Lung (tissue), 12 donors: Measurements from ENCODE around the gene DNAH17. TPM values are rescaled to one million over a fixed set of nuclear protein-coding genes. Genes with fewer than 3 reads are reported as not detected.
A peak's percentile ranks its signal among the peaks of the same experiment; 100 is the strongest.

Source experiments
- ATAC-seq: fragments of 200-7000 bp; cut with Tn5 transposase; one replicate; pipeline ENCODE4 v1.9.1; 2020; ENCODE audit warnings: moderate number of reproducible peaks; ENCODE audit not compliant: insufficient read depth, low FRiP score
- DNase-seq, 3 donors: peaks; one replicate each; pipeline ENCODE4 v3.0.0-alpha.2; 2013 to 2017
- H3K27ac ChIP-seq, 2 donors: one replicate each; pipeline ENCODE4 v1.5.1; 2013; ENCODE audit warnings: mild to moderate bottlenecking in 2 of 2, moderate library complexity in 2 of 2, control low read depth in 1 of 2, inconsistent platforms in 1 of 2, low read depth in 1 of 2, low read length in 1 of 2
- H3K27me3 ChIP-seq, 3 donors: one replicate each; pipeline ENCODE4 v1.5.1; 2013; ENCODE audit warnings: low read length in 2 of 3; ENCODE audit not compliant: control insufficient read depth in 3 of 3, insufficient read depth in 3 of 3
- H3K36me3 ChIP-seq, 4 donors: one replicate each; pipeline ENCODE4 v1.5.1; 2013; ENCODE audit warnings: low read length in 4 of 4, mild to moderate bottlenecking in 1 of 4, moderate library complexity in 1 of 4; ENCODE audit not compliant: control insufficient read depth in 4 of 4, insufficient read depth in 4 of 4
- H3K4me1 ChIP-seq, 5 donors: one replicate each; pipeline ENCODE4 v1.5.1; 2013; ENCODE audit warnings: low read length in 5 of 5, mild to moderate bottlenecking in 2 of 5, moderate library complexity in 1 of 5; ENCODE audit not compliant: control insufficient read depth in 5 of 5, insufficient read depth in 5 of 5
- H3K4me3 ChIP-seq: one replicate; pipeline ENCODE4 v1.5.1; 2013; ENCODE audit warnings: mild to moderate bottlenecking, control low read depth, moderate library complexity
- H3K9ac ChIP-seq, 2 donors: one replicate each; pipeline ENCODE4 v1.5.1; 2013; ENCODE audit warnings: low read length in 2 of 2, control low read depth in 1 of 2; ENCODE audit not compliant: insufficient read depth in 1 of 2
- H3K9me3 ChIP-seq, 4 donors: one replicate each; pipeline ENCODE4 v1.5.1; 2013; ENCODE audit warnings: low read length in 3 of 4, mild to moderate bottlenecking in 1 of 4, moderate library complexity in 1 of 4; ENCODE audit not compliant: control insufficient read depth in 4 of 4, insufficient read depth in 3 of 4
- CTCF ChIP-seq: IDR thresholded peaks from 2 replicates; pipeline ENCODE4 v1.5.1; 2012; ENCODE audit warnings: mild to moderate bottlenecking; ENCODE audit errors: control extremely low read depth, extremely low read depth
- WGBS, 2 donors: extraction: QIAGEN DNeasy Blood & Tissue Kit; methylation state at CpG; one replicate each; pipeline ENCODE4 v1.1.7; 2013; 5-methylcytosine and 5-hydroxymethylcytosine counted together
- polyA plus RNA-seq, 2 donors: library from polyadenylated mRNA; stranded (reverse); fragments of 200-250 nt; gene quantifications; one replicate each; pipeline ENCODE4 v1.2.1, GENCODE V29; 2013
- total RNA-seq, 2 donors: library from RNA; depleted of rRNA in 1 of 2; stranded (reverse); fragments of >200 nt in 1 of 2; gene quantifications; one replicate each; pipeline ENCODE4 v1.2.1, GENCODE V29; 2014 to 2021
- donor health status: control.
- donor health status: control.
- donor health status: Bipolar disorder and iron deficiency.
- donor health status: healthy.
- donor health status: DM: yes; HTN: yes; CAD: no.

DNAH17 gene
- total and polyA plus RNA-seq, 4 donors = 0.44 to 1.6 (median 1.2) TPM

GRCh38 chr17:78435330-78436005, 141.7 kb downstream of the DNAH17 start:
- ATAC-seq (no peak), DNase-seq (no peak)
- H3K9me3 ChIP-seq = no peaks in the 10 kb centered on the region
- no peak overlapping the region for H3K9ac ChIP-seq
- no peak overlapping the region for H3K4me3 ChIP-seq
- WGBS, 2 donors = 77 to 83% methylated on average over 19 of the region's 19 CpGs
- H3K27ac ChIP-seq = no peak overlapping the region
- peaks cover 0 to 5% (median 0%) of the 10 kb centered on the region in 5 donors for H3K4me1 ChIP-seq
- no peaks in the 10 kb centered on the region for H3K36me3 ChIP-seq
- peaks cover 0 to 3% (median 0%) of the 10 kb centered on the region in 3 donors for H3K27me3 ChIP-seq
- TF ChIP-seq CTCF = no peak

GRCh38 chr17:78434455-78435329, 142.5 kb downstream of the DNAH17 start:
- H3K27ac ChIP-seq = no peak overlapping the region
- H3K9me3 ChIP-seq = no peaks in the 10 kb centered on the region
- peaks cover 0 to 5% (median 0%) of the 10 kb centered on the region in 5 donors for H3K4me1 ChIP-seq
- DNase-seq (no peak), ATAC-seq (no peak)
- WGBS, 2 donors = 59 to 68% methylated on average over 18 of the region's 18 CpGs
- H3K36me3 ChIP-seq = peaks cover 0 to 4% (median 0%) of the 10 kb centered on the region in 4 donors
- peak overlapping the region in 1 of 2 donors; percentile 25 for H3K9ac ChIP-seq
- no peak for TF ChIP-seq CTCF
- H3K27me3 ChIP-seq = peaks cover 0 to 3% (median 0%) of the 10 kb centered on the region in 3 donors
- H3K4me3 ChIP-seq = no peak overlapping the region

DNA sequence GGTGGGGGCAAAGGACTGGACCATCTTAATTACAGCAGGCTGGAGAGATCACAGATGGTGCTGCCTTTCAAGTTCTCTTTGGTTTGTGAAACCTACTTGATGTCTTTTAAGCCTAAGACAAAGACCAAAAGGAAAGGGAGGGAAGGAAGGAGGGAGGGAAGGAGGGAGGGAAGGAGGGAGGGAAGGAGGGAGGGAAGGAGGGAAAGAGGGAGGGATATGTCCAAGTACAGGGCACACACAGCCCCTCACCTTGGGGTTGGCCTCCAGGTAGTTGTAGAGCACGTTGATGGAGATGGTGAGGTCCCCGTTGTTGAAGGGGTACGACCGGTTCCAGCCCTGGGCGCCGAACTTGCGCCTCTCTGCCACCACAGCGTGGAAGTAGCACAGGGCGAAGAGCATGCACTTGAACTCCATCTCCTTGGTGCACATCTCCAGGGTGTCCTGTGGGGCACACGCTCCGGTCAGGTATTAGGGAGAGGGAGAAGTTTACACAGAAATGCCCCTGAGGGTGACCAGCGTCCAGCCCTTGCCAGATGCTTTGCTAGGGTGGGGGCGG, 143.3 kb downstream of the DNAH17 start:
- ATAC-seq = no peak
- peaks cover 0 to 5% (median 2%) of the 10 kb centered on the region in 5 donors for H3K4me1 ChIP-seq
- TF ChIP-seq CTCF = no peak
- WGBS, 2 donors = 84 to 89% methylated on average over 13 of the region's 13 CpGs
- no peak overlapping the region for H3K9ac ChIP-seq
- no peaks in the 10 kb centered on the region for H3K9me3 ChIP-seq
- H3K36me3 ChIP-seq = peaks cover 0 to 12% (median 1%) of the 10 kb centered on the region in 4 donors
- H3K4me3 ChIP-seq = no peak overlapping the region
- H3K27ac ChIP-seq = no peak overlapping the region
- peaks cover 0 to 3% (median 0%) of the 10 kb centered on the region in 3 donors for H3K27me3 ChIP-seq
- DNase-seq = no peak
